ENCODE data around the gene MARCHF10.

DNA sequence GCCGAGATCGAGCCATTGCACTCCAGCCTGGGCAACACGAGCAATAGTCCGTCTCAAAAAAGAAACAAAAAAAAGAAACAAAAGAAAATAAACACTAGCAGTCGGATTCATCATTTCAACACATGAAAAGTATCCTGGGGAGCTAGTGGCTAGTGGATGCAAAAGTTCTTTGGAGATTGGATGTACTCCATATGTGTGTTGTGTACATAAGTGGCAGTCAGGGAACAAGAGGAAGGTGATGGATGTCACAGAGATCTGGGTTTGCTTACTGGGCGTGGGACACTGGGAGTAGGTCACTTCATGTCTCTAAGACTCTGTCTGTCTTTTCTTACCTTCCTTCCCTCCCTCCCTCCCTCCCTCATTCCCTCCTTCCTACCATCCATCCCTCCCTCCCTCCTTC is 145.3 kb downstream of the MARCHF10 start:
- TF ChIP-seq, protein P1, sequence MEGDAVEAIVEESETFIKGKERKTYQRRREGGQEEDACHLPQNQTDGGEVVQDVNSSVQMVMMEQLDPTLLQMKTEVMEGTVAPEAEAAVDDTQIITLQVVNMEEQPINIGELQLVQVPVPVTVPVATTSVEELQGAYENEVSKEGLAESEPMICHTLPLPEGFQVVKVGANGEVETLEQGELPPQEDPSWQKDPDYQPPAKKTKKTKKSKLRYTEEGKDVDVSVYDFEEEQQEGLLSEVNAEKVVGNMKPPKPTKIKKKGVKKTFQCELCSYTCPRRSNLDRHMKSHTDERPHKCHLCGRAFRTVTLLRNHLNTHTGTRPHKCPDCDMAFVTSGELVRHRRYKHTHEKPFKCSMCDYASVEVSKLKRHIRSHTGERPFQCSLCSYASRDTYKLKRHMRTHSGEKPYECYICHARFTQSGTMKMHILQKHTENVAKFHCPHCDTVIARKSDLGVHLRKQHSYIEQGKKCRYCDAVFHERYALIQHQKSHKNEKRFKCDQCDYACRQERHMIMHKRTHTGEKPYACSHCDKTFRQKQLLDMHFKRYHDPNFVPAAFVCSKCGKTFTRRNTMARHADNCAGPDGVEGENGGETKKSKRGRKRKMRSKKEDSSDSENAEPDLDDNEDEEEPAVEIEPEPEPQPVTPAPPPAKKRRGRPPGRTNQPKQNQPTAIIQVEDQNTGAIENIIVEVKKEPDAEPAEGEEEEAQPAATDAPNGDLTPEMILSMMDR (conservative IDR thresholded peaks at IDR 0.05): no peak
- no peak for TF ChIP-seq ZFX (IDR thresholded peaks at IDR 0.05)
